HuH-7.5 (cell line): ENCODE results near the gene C6orf58.
"Not testable (repeated sequence)": the region's sequence is repeated elsewhere in the genome, so short reads cannot be mapped to it uniquely, and the experiment has no call there.

ENCODE experiments used
- DNase-seq: peaks from one replicate; pipeline ENCODE4 v3.0.0; 2011; ENCODE audit warnings: low spot score

The C6orf58 gene

GRCh38 chr6:127592964-127593363 is 16.0 kb downstream of the C6orf58 start:
- peak; percentile 5 for DNase-seq

- not testable (repeated sequence) for DNase-seq
Measured at GRCh38 chr6:127593456-127593855, 16.5 kb downstream of the C6orf58 start.

- DNase-seq, result peak; percentile 18
Measured at GRCh38 chr6:127606131-127606562, 29.2 kb downstream of the C6orf58 start.

- DNase-seq, result no peak
Measured at GRCh38 chr6:127608554-127609270, 31.7 kb downstream of the C6orf58 start.

- DNase-seq, result no peak
Measured at GRCh38 chr6:127618729-127619128, 41.8 kb downstream of the C6orf58 start.

GRCh38 chr6:127630800-127631199 is 53.8 kb downstream of the C6orf58 start:
- no peak for DNase-seq

GRCh38 chr6:127634178-127634577 is 57.2 kb downstream of the C6orf58 start:
- DNase-seq, result no peak

GRCh38 chr6:127635091-127635490 is 58.1 kb downstream of the C6orf58 start:
- DNase-seq, result no peak

- no peak for DNase-seq
Measured at GRCh38 chr6:127637830-127638409, 60.9 kb downstream of the C6orf58 start.
